Panc1 (cell line): ENCODE data around the gene FOS. TPM values are rescaled to one million over a fixed set of nuclear protein-coding genes. Genes with fewer than 3 reads are reported as not detected.

Experiments used
- ATAC-seq: fragments of 200-7000 bp; cut with Tn5 transposase; 2 replicates; pipeline ENCODE4 v1.9.1; 2020; ENCODE audit warnings: mild to moderate bottlenecking, moderate library complexity
- BruUV-seq: library from RNA; stranded (reverse); fragments of 400-500 nt; replicated peaks from 2 replicates; lab custom pipeline; 2021; lab: Mats Ljungman, UMichigan
- CTCF ChIA-PET: fragments of 300-600 bp; sonication (Branson Sonifier 250); formaldehyde crosslinking; loops from one replicate; lab custom pipeline; 2022; ENCODE audit warnings: antibody characterized with exemption; lab: Charles Lee
- POLR2A ChIA-PET: fragments of 300-600 bp; sonication (Branson Sonifier 250); formaldehyde crosslinking; loops from one replicate; lab custom pipeline; 2022; ENCODE audit warnings: antibody characterized with exemption; lab: Charles Lee
- DNase-seq: peaks from one replicate; pipeline ENCODE4 v3.0.0-alpha.2; 2010; ENCODE audit warnings: low read depth, low spot score
- H3K27ac ChIP-seq: 2 replicates; pipeline ENCODE4 v1.5.1; 2011; ENCODE audit warnings: mild to moderate bottlenecking, low read length, inconsistent platforms
- H3K27me3 ChIP-seq: fragments of 200-500 bp; sonication (Bioruptor generic); 2 replicates; pipeline ENCODE4 v1.6.0; 2014; ENCODE audit warnings: low read length, inconsistent platforms; ENCODE audit not compliant: control insufficient read depth, insufficient read depth
- H3K36me3 ChIP-seq: fragments of 200-500 bp; sonication (Bioruptor generic); 2 replicates; pipeline ENCODE4 v1.5.1; 2014; ENCODE audit warnings: inconsistent platforms, mild to moderate bottlenecking, low read length, moderate library complexity; ENCODE audit not compliant: control insufficient read depth, insufficient read depth
- H3K4me1 ChIP-seq: 2 replicates; pipeline ENCODE4 v1.5.1; 2011; ENCODE audit warnings: inconsistent platforms, mild to moderate bottlenecking, low read length, moderate library complexity; ENCODE audit not compliant: control insufficient read depth, insufficient read depth
- H3K4me3 ChIP-seq, 2 experiments: 2 replicates each; pipeline ENCODE4 v1.5.1; 2011 to 2012; ENCODE audit warnings: low read depth in 2 of 2, low read length in 2 of 2, mild to moderate bottlenecking in 2 of 2, inconsistent platforms in 1 of 2, moderate library complexity in 1 of 2
- H3K9me3 ChIP-seq: fragments of 200-500 bp; sonication (Bioruptor generic); 2 replicates; pipeline ENCODE4 v1.5.1; 2014; ENCODE audit warnings: low read depth, mild to moderate bottlenecking, inconsistent platforms, low read length, moderate library complexity; ENCODE audit not compliant: control insufficient read depth, insufficient read depth
- CTCF ChIP-seq: fragments of 450-650 bp; IDR thresholded peaks from 2 replicates; pipeline ENCODE4 v1.5.1; 2017; ENCODE audit warnings: mild to moderate bottlenecking
- POLR2AphosphoS5 ChIP-seq: IDR thresholded peaks from 2 replicates; pipeline ENCODE4 v1.6.1; 2012; ENCODE audit warnings: mild to moderate bottlenecking, low read depth, low read length, moderate library complexity
- SIN3A ChIP-seq: IDR thresholded peaks from 2 replicates; pipeline ENCODE4 v1.6.1; 2012; ENCODE audit warnings: low read depth, mild to moderate bottlenecking, low read length, moderate library complexity, borderline replicate concordance; ENCODE audit not compliant: insufficient read depth
- TCF7L2 ChIP-seq: IDR thresholded peaks from 2 replicates; pipeline ENCODE4 v1.6.1; 2011; ENCODE audit warnings: mild to moderate bottlenecking, low read depth, low read length, inconsistent platforms
- in situ Hi-C: cut with HindIII; loops from 2 replicates; pipeline ENCODE4 v1.10.0; 2016; ENCODE audit warnings: low sequenced_read_pairs, low pct_unique_long_range_greater_than_20kb
- intact Hi-C: fragments of 100-400 bp; cut with micrococcal nuclease; formaldehyde crosslinking; loops from one replicate; pipeline ENCODE4 v1.10.0; 2022; ENCODE audit not compliant: unreplicated experiment
- total RNA-seq: library from RNA; stranded (reverse); gene quantifications from one replicate; pipeline ENCODE4 v1.2.1, GENCODE V29; 2021; ENCODE audit not compliant: unreplicated experiment
- TF ChIP-seq, protein P1 (sequence below), 2 experiments: IDR thresholded peaks; 2 replicates each; pipeline ENCODE4 v1.6.1; 2011 to 2012; ENCODE audit warnings: low read depth in 2 of 2, control low read depth in 1 of 2, low read length in 1 of 2, mild to moderate bottlenecking in 1 of 2, moderate library complexity in 1 of 2; ENCODE audit not compliant: insufficient read depth in 1 of 2

FOS gene
- total RNA-seq, 1 experiment from 2014 or later: 26.8 TPM

- intact Hi-C loops (no loop called here), in situ Hi-C loops (no loop called here)
- no peak overlapping the region for H3K4me3 ChIP-seq
- ChIA-PET CTCF (no interaction called here), POLR2A (interaction anchor here (0.6 kb wide), 1 partner anchor 267 kb away, joined by 3 read pairs; the partner anchor contains the start of gene MLH3)
- no TSS peak for BruUV-seq
- no peaks in the 10 kb centered on the region for H3K36me3 ChIP-seq
- TF ChIP-seq, protein P1, sequence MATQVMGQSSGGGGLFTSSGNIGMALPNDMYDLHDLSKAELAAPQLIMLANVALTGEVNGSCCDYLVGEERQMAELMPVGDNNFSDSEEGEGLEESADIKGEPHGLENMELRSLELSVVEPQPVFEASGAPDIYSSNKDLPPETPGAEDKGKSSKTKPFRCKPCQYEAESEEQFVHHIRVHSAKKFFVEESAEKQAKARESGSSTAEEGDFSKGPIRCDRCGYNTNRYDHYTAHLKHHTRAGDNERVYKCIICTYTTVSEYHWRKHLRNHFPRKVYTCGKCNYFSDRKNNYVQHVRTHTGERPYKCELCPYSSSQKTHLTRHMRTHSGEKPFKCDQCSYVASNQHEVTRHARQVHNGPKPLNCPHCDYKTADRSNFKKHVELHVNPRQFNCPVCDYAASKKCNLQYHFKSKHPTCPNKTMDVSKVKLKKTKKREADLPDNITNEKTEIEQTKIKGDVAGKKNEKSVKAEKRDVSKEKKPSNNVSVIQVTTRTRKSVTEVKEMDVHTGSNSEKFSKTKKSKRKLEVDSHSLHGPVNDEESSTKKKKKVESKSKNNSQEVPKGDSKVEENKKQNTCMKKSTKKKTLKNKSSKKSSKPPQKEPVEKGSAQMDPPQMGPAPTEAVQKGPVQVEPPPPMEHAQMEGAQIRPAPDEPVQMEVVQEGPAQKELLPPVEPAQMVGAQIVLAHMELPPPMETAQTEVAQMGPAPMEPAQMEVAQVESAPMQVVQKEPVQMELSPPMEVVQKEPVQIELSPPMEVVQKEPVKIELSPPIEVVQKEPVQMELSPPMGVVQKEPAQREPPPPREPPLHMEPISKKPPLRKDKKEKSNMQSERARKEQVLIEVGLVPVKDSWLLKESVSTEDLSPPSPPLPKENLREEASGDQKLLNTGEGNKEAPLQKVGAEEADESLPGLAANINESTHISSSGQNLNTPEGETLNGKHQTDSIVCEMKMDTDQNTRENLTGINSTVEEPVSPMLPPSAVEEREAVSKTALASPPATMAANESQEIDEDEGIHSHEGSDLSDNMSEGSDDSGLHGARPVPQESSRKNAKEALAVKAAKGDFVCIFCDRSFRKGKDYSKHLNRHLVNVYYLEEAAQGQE (IDR thresholded peaks at IDR 0.05; ENCODE audit: insufficient read depth in 1 of 2, low read depth in 2 of 2, low read length in 1 of 2): no peak
- TF ChIP-seq CTCF: no peak
- no peak for TF ChIP-seq TCF7L2
- TF ChIP-seq POLR2AphosphoS5: no peak
- no peak for TF ChIP-seq SIN3A
- ATAC-seq: no peak
- H3K4me1 ChIP-seq: no peaks in the 10 kb centered on the region; the same call in 1 of the 2 replicates
- no peaks in the 10 kb centered on the region for H3K9me3 ChIP-seq
- no peak overlapping the region for H3K27ac ChIP-seq
- no peak for DNase-seq
- H3K27me3 ChIP-seq: no peaks in the 10 kb centered on the region; the same call in 1 of the 2 replicates
Measured at GRCh38 chr14:75318353-75318752, 39.7 kb downstream of the FOS start.

DNA sequence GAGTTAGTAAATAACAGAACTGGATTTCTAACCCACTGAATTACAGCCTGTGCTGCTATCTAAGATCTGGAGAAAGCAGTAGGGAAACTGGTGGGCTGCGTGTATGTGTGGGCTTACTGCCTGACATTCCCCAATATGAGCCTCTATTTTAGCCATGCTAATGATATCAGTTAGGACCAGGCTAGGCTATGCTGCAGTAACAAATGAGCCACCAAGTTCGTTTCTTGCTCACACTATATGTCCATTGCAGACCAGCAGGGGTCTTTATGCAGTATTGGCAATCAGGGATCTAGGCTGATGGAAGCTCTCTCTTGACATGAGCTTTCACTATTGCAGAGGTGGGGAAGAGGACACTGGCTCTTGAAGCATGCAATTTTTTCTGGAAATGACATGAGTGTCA lies 40.4 kb downstream of the FOS start:
- CTCF ChIA-PET: no interaction called here
- intact Hi-C loops (no loop called here), in situ Hi-C loops (no loop called here)
- no peaks in the 10 kb centered on the region; the same call in 1 of the 2 replicates for H3K27me3 ChIP-seq
- DNase-seq: no peak
- POLR2A ChIA-PET: no interaction called here
- no peak for ATAC-seq
- H3K4me1 ChIP-seq: no peaks in the 10 kb centered on the region; the same call in 1 of the 2 replicates
- H3K9me3 ChIP-seq: no peaks in the 10 kb centered on the region
- no peak for TF ChIP-seq POLR2AphosphoS5
- TF ChIP-seq CTCF: no peak
- no peak for TF ChIP-seq SIN3A
- no peak for TF ChIP-seq TCF7L2
- TF ChIP-seq, protein P1 (IDR thresholded peaks at IDR 0.05; ENCODE audit: insufficient read depth in 1 of 2, low read depth in 2 of 2, low read length in 1 of 2): no peak
- no TSS peak for BruUV-seq
- no peak overlapping the region for H3K27ac ChIP-seq
- no peaks in the 10 kb centered on the region for H3K36me3 ChIP-seq
- no peak overlapping the region for H3K4me3 ChIP-seq
